A673 (cell line): Measurements from ENCODE around the gene ZNF182. TPM values are rescaled to one million over a fixed set of nuclear protein-coding genes. Genes with fewer than 3 reads are reported as not detected.

ENCODE experiments used
- BruUV-seq: library from RNA; stranded (reverse); fragments of 400-500 nt; replicated peaks from 2 replicates; lab custom pipeline; 2021; lab: Mats Ljungman, UMichigan
- CTCF ChIA-PET: fragments of 300-600 bp; sonication (Branson Sonifier 250); formaldehyde crosslinking; loops from one replicate; lab custom pipeline; 2022; ENCODE audit warnings: antibody characterized with exemption; lab: Charles Lee
- POLR2A ChIA-PET: fragments of 300-600 bp; sonication (Branson Sonifier 250); formaldehyde crosslinking; loops from one replicate; lab custom pipeline; 2022; ENCODE audit warnings: antibody characterized with exemption; ENCODE audit not compliant: low non-redundant PET; lab: Charles Lee
- DNase-seq: peaks from one replicate; pipeline ENCODE4 v3.0.0-alpha.2; 2015; ENCODE audit warnings: low spot score
- H3K27ac ChIP-seq: fragments of 200-600 bp; sonication (generic); 2 replicates; pipeline ENCODE4 v1.5.1; 2016; ENCODE audit warnings: mixed run types, low read depth, mild to moderate bottlenecking, mixed read lengths, antibody characterized with exemption, low read length; ENCODE audit not compliant: poor library complexity, severe bottlenecking
- H3K27me3 ChIP-seq: fragments of 200-600 bp; sonication (generic); replicated peaks from 2 replicates; pipeline ENCODE4 v1.6.1; 2017; ENCODE audit warnings: mixed run types, low read depth, mild to moderate bottlenecking, mixed read lengths, antibody characterized with exemption, low read length; ENCODE audit not compliant: insufficient read depth, poor library complexity
- H3K36me3 ChIP-seq: fragments of 200-600 bp; sonication (generic); 2 replicates; pipeline ENCODE4 v1.6.1; 2016; ENCODE audit warnings: mixed run types, mild to moderate bottlenecking, mixed read lengths, antibody characterized with exemption, low read length; ENCODE audit not compliant: insufficient read depth, poor library complexity, severe bottlenecking
- H3K4me1 ChIP-seq: fragments of 200-600 bp; sonication (generic); 2 replicates; pipeline ENCODE4 v1.6.1; 2017; ENCODE audit warnings: mixed run types, mild to moderate bottlenecking, mixed read lengths, antibody characterized with exemption, low read length; ENCODE audit not compliant: insufficient read depth, poor library complexity, severe bottlenecking
- H3K4me3 ChIP-seq: fragments of 200-600 bp; sonication (generic); 2 replicates; pipeline ENCODE4 v1.5.1; 2016; ENCODE audit warnings: low read depth, mixed run types, mild to moderate bottlenecking, mixed read lengths, low read length; ENCODE audit not compliant: poor library complexity, severe bottlenecking
- H3K9me3 ChIP-seq: fragments of 200-600 bp; sonication (generic); 2 replicates; pipeline ENCODE4 v1.6.1; 2016; ENCODE audit warnings: mixed run types, low read depth, mild to moderate bottlenecking, mixed read lengths, antibody characterized with exemption, low read length; ENCODE audit not compliant: poor library complexity, severe bottlenecking
- CTCF ChIP-seq: fragments of 300-800, 200-600 bp; sonication (generic); conservative IDR thresholded peaks from 2 replicates; pipeline ENCODE4 v1.5.1; 2017; ENCODE audit warnings: low read depth, mild to moderate bottlenecking, antibody characterized with exemption, low read length, moderate library complexity, mixed read lengths
- EZH2 ChIP-seq: fragments of 200-600 bp; sonication (generic); IDR thresholded peaks from 2 replicates; pipeline ENCODE4 v1.6.1; 2017; ENCODE audit warnings: borderline replicate concordance, low read depth, mild to moderate bottlenecking, mixed read lengths, antibody characterized with exemption, low read length; ENCODE audit not compliant: poor library complexity, severe bottlenecking
- intact Hi-C: fragments of 100-400 bp; cut with micrococcal nuclease; formaldehyde crosslinking; loops from one replicate; pipeline ENCODE4 v1.10.0; 2022; ENCODE audit not compliant: unreplicated experiment
- total RNA-seq: library from RNA; stranded (reverse); gene quantifications from 2 replicates; pipeline ENCODE4 v1.2.3, GENCODE V29; 2021

Gene ZNF182
- total RNA-seq, 1 experiment from 2014 or later, result 6.5 TPM

GRCh38 chrX:47941423-47941822, 62.4 kb downstream of the ZNF182 start:
- H3K36me3 ChIP-seq, result no peaks in the 10 kb centered on the region
- no peaks in the 10 kb centered on the region for H3K27me3 ChIP-seq
- CTCF ChIA-PET, result no interaction called here
- H3K4me1 ChIP-seq, result no peaks in the 10 kb centered on the region
- intact Hi-C loops, result no loop called here
- no peak overlapping the region for H3K4me3 ChIP-seq
- BruUV-seq, result no TSS peak
- DNase-seq, result no peak
- H3K27ac ChIP-seq, result no peak overlapping the region
- H3K9me3 ChIP-seq, result no peaks in the 10 kb centered on the region
- no peak for TF ChIP-seq CTCF
- TF ChIP-seq EZH2, result no peak
- POLR2A ChIA-PET, result no interaction called here

GRCh38 chrX:47940448-47940847, 63.3 kb downstream of the ZNF182 start:
- no peak for DNase-seq
- no peaks in the 10 kb centered on the region for H3K9me3 ChIP-seq
- no TSS peak for BruUV-seq
- H3K27me3 ChIP-seq, result no peaks in the 10 kb centered on the region
- H3K4me3 ChIP-seq, result no peak overlapping the region
- no peak overlapping the region for H3K27ac ChIP-seq
- no peaks in the 10 kb centered on the region for H3K4me1 ChIP-seq
- H3K36me3 ChIP-seq, result no peaks in the 10 kb centered on the region
- CTCF ChIA-PET, result no interaction called here
- intact Hi-C loops, result no loop called here
- TF ChIP-seq EZH2, result no peak
- no peak for TF ChIP-seq CTCF
- POLR2A ChIA-PET, result no interaction called here

GRCh38 chrX:47936940-47937317, 66.9 kb downstream of the ZNF182 start:
- Histone ChIP-seq H3K36me3 (no peaks in the 10 kb centered on the region), H3K4me1 (no peaks in the 10 kb centered on the region), H3K9me3 (no peaks in the 10 kb centered on the region), H3K27ac (no peak overlapping the region), H3K27me3 (no peaks in the 10 kb centered on the region), H3K4me3 (no peak overlapping the region)
- no peak for TF ChIP-seq EZH2
- TF ChIP-seq CTCF, result no peak
- ChIA-PET CTCF (no interaction called here), POLR2A (no interaction called here)
- intact Hi-C loops, result no loop called here
- no TSS peak for BruUV-seq
- DNase-seq, result no peak
